Small intestine (tissue), 7 donors: Measurements from ENCODE around the gene TNFRSF19. TPM values are rescaled to one million over a fixed set of nuclear protein-coding genes. Genes with fewer than 3 reads are reported as not detected.

ENCODE experiments used
- DNase-seq, 2 donors: peaks; one replicate each; pipeline versions ENCODE4 v3.0.0 to v3.0.0-alpha.2; 2013
- FAIRE-seq: peaks from 2 replicates; lab custom pipeline; 2012; peaks lifted over from hg19 to GRCh38; lab: Jason Lieb, UNC
- H3K27ac ChIP-seq, 3 donors: one replicate each; pipeline ENCODE4 v1.5.1; 2013; ENCODE audit warnings: low read length in 2 of 3, mild to moderate bottlenecking in 2 of 3, control low read depth in 1 of 3, inconsistent platforms in 1 of 3, low read depth in 1 of 3, moderate library complexity in 1 of 3
- H3K27me3 ChIP-seq, 3 donors: one replicate each; pipeline ENCODE4 v1.6.1; 2013; ENCODE audit warnings: low read length in 3 of 3, inconsistent platforms in 1 of 3; ENCODE audit not compliant: control insufficient read depth in 3 of 3, insufficient read depth in 3 of 3
- H3K36me3 ChIP-seq, 3 donors: one replicate each; pipeline ENCODE4 v1.6.1; 2013; ENCODE audit warnings: low read length in 3 of 3, inconsistent platforms in 1 of 3, low read depth in 1 of 3, mild to moderate bottlenecking in 1 of 3, moderate library complexity in 1 of 3; ENCODE audit not compliant: control insufficient read depth in 3 of 3, insufficient read depth in 2 of 3
- H3K4me1 ChIP-seq, 3 donors: one replicate each; pipeline ENCODE4 v1.6.1; 2013; ENCODE audit warnings: low read length in 2 of 3, inconsistent platforms in 1 of 3, low read depth in 1 of 3, mild to moderate bottlenecking in 1 of 3, moderate library complexity in 1 of 3; ENCODE audit not compliant: control insufficient read depth in 3 of 3, insufficient read depth in 2 of 3
- H3K4me3 ChIP-seq, 3 donors: one replicate each; pipeline ENCODE4 v1.5.1; 2013; ENCODE audit warnings: low read length in 3 of 3, control low read depth in 1 of 3, inconsistent platforms in 1 of 3, low read depth in 1 of 3, mild to moderate bottlenecking in 1 of 3, moderate library complexity in 1 of 3
- H3K9me3 ChIP-seq, 2 donors: one replicate each; pipeline ENCODE4 v1.6.1; 2013; ENCODE audit warnings: low read depth in 1 of 2, low read length in 1 of 2; ENCODE audit not compliant: control insufficient read depth in 2 of 2, insufficient read depth in 1 of 2
- WGBS, 3 donors: extraction: QIAGEN DNeasy Blood & Tissue Kit; methylation state at CpG; one replicate each; pipeline ENCODE4 v1.1.7; 2013; 5-methylcytosine and 5-hydroxymethylcytosine counted together
- polyA plus RNA-seq, 4 donors: library from polyadenylated mRNA; stranded (reverse) in 3 of 4; unstranded in 1 of 4; fragments of 200-250 nt in 3 of 4; fragments of 120-200 nt in 1 of 4; gene quantifications; one replicate each; pipeline versions ENCODE4 v1.2.1 to v1.2.3, GENCODE V29; 2013
- donor health status: healthy with polysubstance abuse.
- donor health status: control.
- donor health status: control.
- donor health status: Bipolar disorder and iron deficiency.
- donor health status: healthy.

The TNFRSF19 gene
- polyA plus RNA-seq, 4 donors: 1.4 to 2.6 TPM; not detected in 2

DNA sequence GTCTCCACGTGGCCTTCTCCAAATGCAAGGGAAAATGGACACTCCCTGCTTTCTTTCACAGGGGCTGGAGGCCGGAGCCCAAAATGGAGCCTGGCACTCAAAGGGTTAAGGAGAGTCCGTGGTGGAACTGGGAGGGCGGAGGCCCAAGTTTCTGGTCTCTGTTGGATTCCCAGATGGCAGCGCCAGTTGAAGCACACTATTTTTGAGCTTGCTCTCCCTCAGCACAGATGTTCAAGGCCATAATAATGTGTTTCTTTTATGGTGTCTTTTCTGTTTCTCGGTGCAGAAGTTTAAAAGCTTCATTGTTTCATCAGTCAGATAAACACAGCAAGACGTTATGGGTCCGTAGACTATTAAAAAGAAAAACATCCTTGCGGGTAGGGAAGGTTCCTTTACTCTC is 67.6 kb downstream of the TNFRSF19 start:
- H3K27me3 ChIP-seq: no peaks in the 10 kb centered on the region
- H3K9me3 ChIP-seq: no peaks in the 10 kb centered on the region
- H3K4me1 ChIP-seq: no peaks in the 10 kb centered on the region
- DNase-seq: no peak
- no peaks in the 10 kb centered on the region for H3K36me3 ChIP-seq
- no peak for FAIRE-seq
- H3K4me3 ChIP-seq: no peak overlapping the region
- WGBS, 3 donors: 50 to 58% (median 54%) methylated on average over 9 of the region's 9 CpGs
- no peak overlapping the region for H3K27ac ChIP-seq

DNA sequence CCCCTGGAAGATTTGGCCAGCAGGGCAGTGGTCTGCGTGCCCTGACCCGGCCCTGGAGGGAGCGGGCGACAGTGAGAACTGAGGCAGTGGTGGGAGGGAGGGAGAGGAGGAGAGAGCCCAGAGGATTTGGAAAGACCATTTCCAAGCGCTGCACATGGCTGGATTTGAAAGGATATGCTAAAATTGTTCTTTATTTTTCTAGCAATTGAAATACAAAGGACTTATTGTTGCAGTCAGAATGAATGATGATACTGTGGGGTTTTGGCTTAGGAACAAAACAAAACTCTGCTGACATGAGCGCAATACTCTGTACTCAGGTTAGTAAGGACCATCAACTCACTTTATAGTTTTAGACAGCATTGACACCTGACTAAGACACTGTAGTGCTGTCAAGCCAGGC is 69.5 kb downstream of the TNFRSF19 start:
- WGBS, 3 donors: 89 to 93% (median 93%) methylated on average over 6 of the region's 6 CpGs
- H3K27ac ChIP-seq: no peak overlapping the region
- H3K4me1 ChIP-seq: no peaks in the 10 kb centered on the region
- H3K36me3 ChIP-seq: no peaks in the 10 kb centered on the region
- H3K27me3 ChIP-seq: no peaks in the 10 kb centered on the region
- no peak for FAIRE-seq
- no peak overlapping the region for H3K4me3 ChIP-seq
- H3K9me3 ChIP-seq: no peaks in the 10 kb centered on the region
- DNase-seq: no peak

DNA sequence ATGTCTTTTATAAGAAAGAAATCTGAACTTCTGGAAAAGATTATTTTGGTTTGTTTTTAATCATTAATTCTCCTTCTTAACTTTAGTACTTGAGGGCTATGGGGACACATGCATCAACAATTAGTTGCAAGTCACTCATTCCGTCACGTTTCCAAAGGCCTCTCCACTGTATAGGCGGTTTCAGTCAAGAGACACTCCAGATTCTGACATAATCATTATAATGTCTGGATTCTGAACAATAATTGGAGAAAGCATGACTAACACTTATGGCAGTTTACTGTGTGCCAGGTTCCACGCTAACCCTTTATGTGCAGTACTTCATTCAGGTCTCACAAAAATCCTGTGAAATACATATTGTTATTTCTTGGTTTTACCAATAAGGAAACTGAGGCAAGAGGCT is 71.9 kb downstream of the TNFRSF19 start:
- H3K27me3 ChIP-seq: no peaks in the 10 kb centered on the region
- H3K9me3 ChIP-seq: no peaks in the 10 kb centered on the region
- DNase-seq (no peak), FAIRE-seq (no peak)
- WGBS, 3 donors: 88 to 91% (median 90%) methylated on average over 4 of the region's 4 CpGs
- no peaks in the 10 kb centered on the region for H3K36me3 ChIP-seq
- H3K4me1 ChIP-seq: no peaks in the 10 kb centered on the region
- H3K27ac ChIP-seq: no peak overlapping the region
- no peak overlapping the region for H3K4me3 ChIP-seq

DNA sequence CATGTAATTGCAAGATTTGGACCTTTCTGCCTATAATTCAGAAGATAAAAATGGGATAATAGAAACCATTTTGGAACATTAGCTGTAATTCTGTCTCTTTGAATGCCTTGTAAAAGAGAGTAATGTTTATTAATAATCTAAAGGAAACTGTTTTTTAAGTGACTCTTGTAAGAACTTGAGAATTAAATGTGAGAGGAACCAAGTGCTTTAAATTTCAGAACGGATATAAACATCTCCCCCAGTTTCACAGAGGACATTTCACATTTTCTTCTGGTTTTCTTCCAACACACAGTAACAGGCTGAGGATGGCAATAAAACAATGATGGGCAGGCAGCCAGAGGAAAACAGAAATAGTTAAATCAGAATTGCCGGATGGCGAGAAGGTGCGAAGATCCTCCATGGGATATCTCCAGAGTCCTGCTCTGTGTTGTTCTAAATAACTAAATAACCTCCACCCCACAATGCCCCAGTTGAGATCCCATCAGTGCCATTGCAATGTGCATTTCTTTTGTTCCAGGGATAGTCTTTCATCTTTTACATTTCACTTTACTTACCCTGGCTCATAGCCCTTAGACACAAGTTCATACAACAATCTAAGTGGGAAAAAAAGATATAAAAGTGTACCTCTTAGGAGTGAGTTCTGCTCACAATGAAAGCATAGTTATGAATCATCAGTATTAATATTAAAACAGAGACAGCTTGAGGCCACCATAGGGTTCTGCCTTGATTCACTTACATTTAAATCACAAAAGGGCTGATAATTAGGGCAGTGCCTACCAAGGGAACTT is 73.3 kb downstream of the TNFRSF19 start:
- Histone ChIP-seq H3K36me3 (no peaks in the 10 kb centered on the region), H3K27me3 (no peaks in the 10 kb centered on the region), H3K4me1 (no peaks in the 10 kb centered on the region), H3K9me3 (no peaks in the 10 kb centered on the region), H3K27ac (no peak overlapping the region), H3K4me3 (no peak overlapping the region)
- 59 to 74% (median 71%) methylated on average over 4 of the region's 4 CpGs for WGBS, 3 donors
- DNase-seq (no peak), FAIRE-seq (no peak)

DNA sequence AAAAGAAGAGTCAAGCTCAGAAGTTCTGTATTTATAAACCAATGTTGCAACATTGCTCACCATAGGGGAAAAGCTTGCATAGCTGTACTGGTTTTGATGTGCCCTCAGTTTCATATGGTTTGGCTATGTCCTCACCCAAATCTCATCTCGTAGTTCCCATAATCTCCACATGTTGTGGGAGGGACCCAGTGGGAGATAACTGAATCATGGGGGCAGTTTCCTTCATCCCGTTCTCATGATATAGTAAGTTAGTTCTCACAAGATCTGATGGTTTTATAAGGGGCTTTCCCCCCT is 73.9 kb downstream of the TNFRSF19 start:
- H3K27ac ChIP-seq: no peak overlapping the region
- 41 to 70% (median 67%) methylated on average over 2 of the region's 2 CpGs for WGBS, 3 donors
- FAIRE-seq (no peak), DNase-seq (no peak)
- no peaks in the 10 kb centered on the region for H3K9me3 ChIP-seq
- no peaks in the 10 kb centered on the region for H3K4me1 ChIP-seq
- no peaks in the 10 kb centered on the region for H3K27me3 ChIP-seq
- H3K36me3 ChIP-seq: no peaks in the 10 kb centered on the region
- H3K4me3 ChIP-seq: no peak overlapping the region

DNA sequence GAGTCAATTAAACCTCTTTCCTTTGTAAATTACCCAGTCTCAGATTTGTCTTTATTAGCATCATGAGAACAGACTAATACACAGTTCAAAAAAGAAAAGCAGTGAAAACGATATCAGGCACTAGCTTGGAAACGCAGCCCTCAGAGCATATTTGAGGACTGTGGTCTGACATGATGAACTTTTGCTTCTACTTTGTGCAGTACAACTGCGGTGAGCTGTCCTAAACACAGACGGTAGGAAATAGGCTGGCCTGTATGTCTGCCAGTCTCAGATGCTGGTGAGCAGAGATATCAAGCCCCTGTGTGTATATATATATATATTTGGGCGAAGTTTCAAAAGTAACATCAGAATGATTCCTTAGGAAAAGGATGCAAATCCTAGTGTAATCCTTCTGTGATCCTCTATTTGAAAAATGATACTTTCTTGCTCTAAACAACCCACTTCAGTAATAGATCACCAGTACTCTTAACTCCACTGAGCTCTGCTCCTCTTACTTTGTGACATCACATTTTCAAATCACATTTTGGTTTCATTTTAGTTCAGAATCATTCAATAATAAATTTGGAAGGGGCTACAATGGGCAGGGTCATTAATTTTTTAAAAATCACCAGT is 74.4 kb downstream of the TNFRSF19 start:
- H3K4me1 ChIP-seq: no peaks in the 10 kb centered on the region
- FAIRE-seq (no peak), DNase-seq (no peak)
- 74 to 86% (median 79%) methylated on average over 5 of the region's 5 CpGs for whole genome bisulfite sequencing, 3 donors
- no peaks in the 10 kb centered on the region for H3K36me3 ChIP-seq
- H3K4me3 ChIP-seq: no peak overlapping the region
- no peaks in the 10 kb centered on the region for H3K27me3 ChIP-seq
- no peaks in the 10 kb centered on the region for H3K9me3 ChIP-seq
- H3K27ac ChIP-seq: no peak overlapping the region

DNA sequence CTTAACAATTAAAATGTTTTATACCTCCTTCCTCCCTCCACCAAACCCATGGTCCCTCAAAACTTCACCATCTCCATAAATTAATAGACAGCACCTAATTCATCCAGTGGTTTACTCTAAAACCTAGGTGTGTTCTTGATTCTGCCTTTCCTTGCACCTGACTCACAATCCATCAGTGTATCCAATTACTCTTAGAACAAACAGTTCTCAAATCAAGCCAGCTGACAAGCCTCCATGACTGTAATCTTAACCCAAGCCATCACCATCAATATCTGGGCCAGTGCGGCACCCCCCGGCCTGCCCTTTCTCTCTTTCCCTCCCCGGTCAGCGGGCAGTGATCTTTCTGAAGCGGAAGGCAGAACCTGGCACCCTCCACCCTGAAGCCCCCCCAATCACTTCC is 75.6 kb downstream of the TNFRSF19 start:
- Histone ChIP-seq H3K9me3 (no peaks in the 10 kb centered on the region), H3K4me1 (no peaks in the 10 kb centered on the region), H3K4me3 (no peak overlapping the region), H3K27me3 (no peaks in the 10 kb centered on the region), H3K27ac (no peak overlapping the region), H3K36me3 (no peaks in the 10 kb centered on the region)
- 94 to 99% (median 96%) methylated on average over 5 of the region's 5 CpGs for WGBS, 3 donors
- DNase-seq: no peak
- no peak for FAIRE-seq

DNA sequence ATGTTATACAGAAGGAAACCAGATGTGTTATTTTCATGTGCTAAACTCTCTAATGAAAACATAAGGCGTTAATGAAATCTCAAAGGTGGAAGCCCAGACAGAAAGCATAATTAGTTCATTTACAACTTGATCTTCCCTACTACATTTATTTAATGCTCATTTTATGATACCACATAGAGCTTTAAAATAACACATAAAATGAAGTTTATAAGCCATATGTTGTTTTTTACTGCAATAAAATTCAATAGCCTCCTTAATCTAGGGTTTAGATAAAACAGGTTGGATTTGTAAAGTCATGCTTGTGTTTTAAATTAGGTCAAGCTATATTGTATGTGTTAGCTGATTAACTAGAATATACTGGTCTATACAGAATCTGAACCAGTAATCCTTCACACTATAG is 81.2 kb downstream of the TNFRSF19 start:
- H3K4me3 ChIP-seq: no peak overlapping the region
- H3K27ac ChIP-seq: no peak overlapping the region
- H3K27me3 ChIP-seq: no peaks in the 10 kb centered on the region
- H3K9me3 ChIP-seq: no peaks in the 10 kb centered on the region
- no peaks in the 10 kb centered on the region for H3K4me1 ChIP-seq
- no peaks in the 10 kb centered on the region for H3K36me3 ChIP-seq
- DNase-seq (no peak), FAIRE-seq (no peak)
- WGBS, 3 donors: 44 to 89% (median 68%) methylated on average over 1 of the region's 1 CpG

DNA sequence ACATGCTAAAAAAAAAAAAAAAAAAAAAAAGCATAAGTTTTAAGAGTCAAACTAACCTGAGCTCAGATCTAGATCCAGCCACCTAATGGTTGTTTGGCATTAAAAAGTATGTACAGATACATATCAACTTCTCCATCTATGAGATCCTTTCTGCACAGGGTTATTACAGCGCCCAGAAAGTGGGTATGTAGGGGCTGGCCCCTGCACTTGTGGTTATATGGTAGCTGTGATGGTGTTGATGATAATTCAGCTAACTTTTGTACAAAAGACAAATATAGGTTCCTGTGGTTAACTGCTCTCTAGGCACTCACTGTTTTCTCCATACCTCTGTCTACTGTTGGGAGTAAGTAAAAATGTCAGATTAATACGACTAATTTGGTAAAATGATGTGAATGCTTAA is 81.7 kb downstream of the TNFRSF19 start:
- WGBS, 3 donors: 62 to 85% (median 77%) methylated on average over 2 of the region's 2 CpGs
- no peak overlapping the region for H3K27ac ChIP-seq
- no peaks in the 10 kb centered on the region for H3K27me3 ChIP-seq
- no peak overlapping the region for H3K4me3 ChIP-seq
- FAIRE-seq (no peak), DNase-seq (peak in 1 of 2 donors; percentile 17)
- H3K9me3 ChIP-seq: no peaks in the 10 kb centered on the region
- H3K4me1 ChIP-seq: no peaks in the 10 kb centered on the region
- H3K36me3 ChIP-seq: no peaks in the 10 kb centered on the region
